Gastrocnemius medialis (tissue), 4 donors: ENCODE data around the gene HLA-DRB1. TPM values are rescaled to one million over a fixed set of nuclear protein-coding genes. Genes with fewer than 3 reads are reported as not detected.

Experiments used
- ATAC-seq, 2 donors: fragments of 150-250 bp; one replicate each; pipeline ENCODE4 v1.9.1; 2016
- DNase-seq, 2 donors: peaks; one replicate each; pipeline ENCODE4 v3.0.0-alpha.2; 2019
- H3K27ac ChIP-seq, 4 donors: fragments of 200-600 bp; sonication (generic); 1 replicate in 1 of 4; 2 replicates in 3 of 4; pipeline ENCODE4 v1.5.1; 2016 to 2018; ENCODE audit warnings: mild to moderate bottlenecking in 2 of 4, moderate library complexity in 1 of 4
- H3K27me3 ChIP-seq, 3 donors: fragments of 200-600 bp; sonication (generic) in 2 of 3; 1 replicate in 1 of 3; 2 replicates in 2 of 3; pipeline versions ENCODE4 v1.5.1 to v1.6.0; 2016 to 2019; ENCODE audit warnings: mild to moderate bottlenecking in 1 of 3, moderate library complexity in 1 of 3
- H3K36me3 ChIP-seq, 2 donors: fragments of 200-600 bp; sonication (generic) in 1 of 2; one replicate each; pipeline ENCODE4 v1.5.1; 2017 to 2018
- H3K4me1 ChIP-seq, 2 donors: fragments of 200-600 bp; sonication (generic) in 1 of 2; one replicate each; pipeline ENCODE4 v1.5.1; 2016 to 2017; ENCODE audit warnings: mild to moderate bottlenecking in 2 of 2
- H3K4me3 ChIP-seq, 4 donors: fragments of 200-600 bp; sonication (generic) in 3 of 4; 1 replicate in 1 of 4; 2 replicates in 3 of 4; pipeline ENCODE4 v1.5.1; 2016 to 2019; ENCODE audit warnings: mild to moderate bottlenecking in 2 of 4
- H3K9me3 ChIP-seq, 3 donors: fragments of 200-600 bp; sonication (generic) in 2 of 3; 1 replicate in 1 of 3; 2 replicates in 2 of 3; pipeline ENCODE4 v1.5.1; 2016 to 2019
- CTCF ChIP-seq, 5 experiments: fragments of 450-650 bp in 3 of 5; fragments of 200-600 bp in 2 of 5; sonication (generic) in 2 of 5; IDR thresholded peaks in 4 of 5; conservative IDR thresholded peaks in 1 of 5; 1 replicate in 4 of 5; 2 replicates in 1 of 5; pipeline ENCODE4 v1.5.1; 2016 to 2019; ENCODE audit warnings: antibody characterized with exemption in 5 of 5, mild to moderate bottlenecking in 3 of 5, moderate library complexity in 3 of 5
- POLR2A ChIP-seq, 2 donors: fragments of 450-650 bp; IDR thresholded peaks; one replicate each; pipeline ENCODE4 v1.6.1; 2017; ENCODE audit warnings: antibody characterized with exemption in 2 of 2, mild to moderate bottlenecking in 2 of 2, moderate library complexity in 2 of 2
- in situ Hi-C, 4 donors: fragments of 200-750 bp; cut with MboI; loops; one replicate each; pipeline versions ENCODE4 v1.15.0 to v1.8.0; 2017; ENCODE audit warnings: low sequenced_read_pairs in 4 of 4
- intact Hi-C: fragments of 100-400 bp; cut with DNase I; formaldehyde crosslinking; loops from one replicate; pipeline ENCODE4 v1.15.1; 2023; ENCODE audit warnings: low total_unique reads
- total RNA-seq, 4 donors: library from RNA; depleted of rRNA; stranded (reverse); fragments of >200 nt; gene quantifications; one replicate each; pipeline versions ENCODE4 v1.1.0 to v1.2.3, GENCODE V29; 2016

HLA-DRB1 gene
- total RNA-seq, 4 donors from 2014 or later = 7.5 to 25.2 (median 16.5) TPM

- no peaks in the 10 kb centered on the region for H3K27me3 ChIP-seq
- in situ Hi-C loops (no loop called here), intact Hi-C loops (loop anchor here (5.0 kb wide), 1 partner anchor 36 kb away; no protein-coding TSS in a partner anchor)
- no peak for DNase-seq
- peak in 1 of 2 donors; percentile 23 for ATAC-seq
- no peaks in the 10 kb centered on the region for H3K36me3 ChIP-seq
- H3K9me3 ChIP-seq = no peaks in the 10 kb centered on the region
- H3K4me1 ChIP-seq = no peaks in the 10 kb centered on the region
- no peak for TF ChIP-seq POLR2A (IDR thresholded peaks at IDR 0.05)
- TF ChIP-seq CTCF (IDR thresholded peaks at IDR 0.05 in 4 of 5, conservative IDR thresholded peaks at IDR 0.05 in 1 of 5) = no peak
- no peak overlapping the region for H3K4me3 ChIP-seq
- no peak overlapping the region for H3K27ac ChIP-seq
Measured at GRCh38 chr6:32558426-32559057, 31.1 kb downstream of the HLA-DRB1 start.

- no peaks in the 10 kb centered on the region for H3K4me1 ChIP-seq
- no peaks in the 10 kb centered on the region for H3K36me3 ChIP-seq
- in situ Hi-C loops (no loop called here), intact Hi-C loops (no loop called here)
- no peaks in the 10 kb centered on the region for H3K9me3 ChIP-seq
- H3K27ac ChIP-seq = no peak overlapping the region
- ATAC-seq (no peak), DNase-seq (no peak)
- H3K27me3 ChIP-seq = no peaks in the 10 kb centered on the region
- TF ChIP-seq CTCF (IDR thresholded peaks at IDR 0.05 in 4 of 5, conservative IDR thresholded peaks at IDR 0.05 in 1 of 5) (no peak), POLR2A (IDR thresholded peaks at IDR 0.05) (no peak)
- no peak overlapping the region for H3K4me3 ChIP-seq
Measured at GRCh38 chr6:32554116-32554965, 35.3 kb downstream of the HLA-DRB1 start.

GRCh38 chr6:32553037-32553742 lies 36.5 kb downstream of the HLA-DRB1 start:
- DNase-seq = no peak
- intact Hi-C loops (no loop called here), in situ Hi-C loops (no loop called here)
- TF ChIP-seq POLR2A (IDR thresholded peaks at IDR 0.05) (no peak), CTCF (IDR thresholded peaks at IDR 0.05 in 4 of 5, conservative IDR thresholded peaks at IDR 0.05 in 1 of 5) (no peak)
- Histone ChIP-seq H3K4me3 (no peak overlapping the region), H3K36me3 (no peaks in the 10 kb centered on the region), H3K27ac (no peak overlapping the region), H3K4me1 (no peaks in the 10 kb centered on the region), H3K27me3 (no peaks in the 10 kb centered on the region), H3K9me3 (no peaks in the 10 kb centered on the region)
- no peak for ATAC-seq

- no peak for TF ChIP-seq POLR2A (IDR thresholded peaks at IDR 0.05)
- TF ChIP-seq CTCF (IDR thresholded peaks at IDR 0.05 in 4 of 5, conservative IDR thresholded peaks at IDR 0.05 in 1 of 5) = no peak
- Histone ChIP-seq H3K4me3 (no peak overlapping the region), H3K27me3 (no peaks in the 10 kb centered on the region), H3K36me3 (no peaks in the 10 kb centered on the region), H3K27ac (no peak overlapping the region), H3K4me1 (no peaks in the 10 kb centered on the region), H3K9me3 (no peaks in the 10 kb centered on the region)
- intact Hi-C loops (no loop called here), in situ Hi-C loops (no loop called here)
- no peak for DNase-seq
- ATAC-seq = peak; percentile 27 to 30
Measured at GRCh38 chr6:32551410-32551809, 38.2 kb downstream of the HLA-DRB1 start.
